Thoracic aorta (tissue), 2 donors: ENCODE results near the gene C20orf96. TPM values are rescaled to one million over a fixed set of nuclear protein-coding genes. Genes with fewer than 3 reads are reported as not detected.

ENCODE experiments used
- ATAC-seq: fragments of 150-250 bp; one replicate; pipeline ENCODE4 v1.8.0; 2017; ENCODE audit warnings: low read depth; ENCODE audit not compliant: insufficient number of reproducible peaks, low FRiP score
- DNase-seq: peaks from one replicate; pipeline ENCODE4 v3.0.0-alpha.2; 2020; ENCODE audit warnings: low spot score
- H3K27ac ChIP-seq, 2 donors: fragments of 200-600 bp; sonication (generic); 1 replicate in 1 of 2; 2 replicates in 1 of 2; pipeline ENCODE4 v1.5.1; 2016; ENCODE audit warnings: mild to moderate bottlenecking in 2 of 2, moderate library complexity in 2 of 2
- H3K27me3 ChIP-seq: fragments of 200-600 bp; sonication (generic); replicated peaks from 2 replicates; pipeline ENCODE4 v1.6.0; 2016; ENCODE audit warnings: mild to moderate bottlenecking; ENCODE audit not compliant: insufficient read depth
- H3K36me3 ChIP-seq: fragments of 200-600 bp; sonication (generic); one replicate; pipeline ENCODE4 v1.5.1; 2016
- H3K4me1 ChIP-seq, 2 donors: fragments of 200-600 bp; sonication (generic); 1 replicate in 1 of 2; 2 replicates in 1 of 2; pipeline versions ENCODE4 v1.5.1 to v1.6.0; 2016; ENCODE audit warnings: low read depth in 2 of 2, mild to moderate bottlenecking in 1 of 2; ENCODE audit not compliant: control insufficient read depth in 1 of 2
- H3K4me3 ChIP-seq: fragments of 200-600 bp; sonication (generic); 2 replicates; pipeline ENCODE4 v1.5.1; 2016; ENCODE audit warnings: mild to moderate bottlenecking
- H3K9me3 ChIP-seq: fragments of 200-600 bp; sonication (generic); 2 replicates; pipeline ENCODE4 v1.5.1; 2016
- CTCF ChIP-seq: fragments of 200-600 bp; sonication (generic); IDR thresholded peaks from one replicate; pipeline ENCODE4 v1.5.1; 2019; ENCODE audit warnings: antibody characterized with exemption
- total RNA-seq, 2 donors: library from RNA; depleted of rRNA; stranded (reverse); fragments of >200 nt; gene quantifications; one replicate each; pipeline versions ENCODE4 v1.1.0 to v1.2.3, GENCODE V29; 2016

Gene C20orf96
- total RNA-seq, 2 donors from 2014 or later = 0.92 to 6.2 TPM

- Histone ChIP-seq H3K9me3 (no peaks in the 10 kb centered on the region), H3K36me3 (no peaks in the 10 kb centered on the region), H3K4me1 (no peaks in the 10 kb centered on the region), H3K4me3 (no peak overlapping the region), H3K27me3 (no peaks in the 10 kb centered on the region), H3K27ac (no peak overlapping the region)
- DNase-seq = no peak
- ATAC-seq = no peak
- TF ChIP-seq CTCF = no peak
Measured at GRCh38 chr20:242905-243304, 47.6 kb downstream of the C20orf96 start.

- Histone ChIP-seq H3K27ac (no peak overlapping the region), H3K9me3 (no peaks in the 10 kb centered on the region), H3K36me3 (no peaks in the 10 kb centered on the region), H3K27me3 (no peaks in the 10 kb centered on the region), H3K4me1 (no peaks in the 10 kb centered on the region), H3K4me3 (peak overlapping the region; percentile 35)
- DNase-seq (no peak), ATAC-seq (no peak)
- no peak for TF ChIP-seq CTCF
Measured at GRCh38 chr20:237929-238328, 52.6 kb downstream of the C20orf96 start.

- Histone ChIP-seq H3K4me3 (peak overlapping the region; percentile 35), H3K27me3 (no peaks in the 10 kb centered on the region), H3K36me3 (no peaks in the 10 kb centered on the region), H3K9me3 (no peaks in the 10 kb centered on the region), H3K4me1 (no peaks in the 10 kb centered on the region), H3K27ac (no peak overlapping the region)
- ATAC-seq (no peak), DNase-seq (no peak)
- TF ChIP-seq CTCF = no peak
Measured at GRCh38 chr20:237489-237888, 53.1 kb downstream of the C20orf96 start.

GRCh38 chr20:235891-236290 is 54.7 kb downstream of the C20orf96 start:
- DNase-seq (no peak), ATAC-seq (no peak)
- no peaks in the 10 kb centered on the region for H3K27me3 ChIP-seq
- no peaks in the 10 kb centered on the region for H3K4me1 ChIP-seq
- H3K4me3 ChIP-seq = no peak overlapping the region
- H3K36me3 ChIP-seq = no peaks in the 10 kb centered on the region
- TF ChIP-seq CTCF = no peak
- no peak overlapping the region for H3K27ac ChIP-seq
- no peaks in the 10 kb centered on the region for H3K9me3 ChIP-seq

- Histone ChIP-seq H3K27ac (no peak overlapping the region), H3K27me3 (no peaks in the 10 kb centered on the region), H3K4me1 (no peaks in the 10 kb centered on the region), H3K9me3 (no peaks in the 10 kb centered on the region), H3K4me3 (no peak overlapping the region), H3K36me3 (no peaks in the 10 kb centered on the region)
- no peak for TF ChIP-seq CTCF
- ATAC-seq (no peak), DNase-seq (no peak)
Measured at GRCh38 chr20:227439-228105, 63.0 kb downstream of the C20orf96 start.
